GM10266 (cell line): ENCODE measurements around the gene ESR1.

Source experiments
- DNase-seq: peaks from one replicate; pipeline ENCODE4 v3.0.0; 2012; ENCODE audit errors: extremely low spot score
- TF ChIP-seq, protein P1 (sequence below): IDR thresholded peaks from 2 replicates; pipeline ENCODE4 v1.5.1; 2012; ENCODE audit warnings: mild to moderate bottlenecking, low read depth; ENCODE audit not compliant: control insufficient read depth, insufficient read depth; ENCODE audit errors: missing control alignments

Gene ESR1

GRCh38 chr6:152046118-152046517 lies 238.6 kb downstream of the ESR1 start:
- no peak for DNase-seq
- TF ChIP-seq, protein P1, sequence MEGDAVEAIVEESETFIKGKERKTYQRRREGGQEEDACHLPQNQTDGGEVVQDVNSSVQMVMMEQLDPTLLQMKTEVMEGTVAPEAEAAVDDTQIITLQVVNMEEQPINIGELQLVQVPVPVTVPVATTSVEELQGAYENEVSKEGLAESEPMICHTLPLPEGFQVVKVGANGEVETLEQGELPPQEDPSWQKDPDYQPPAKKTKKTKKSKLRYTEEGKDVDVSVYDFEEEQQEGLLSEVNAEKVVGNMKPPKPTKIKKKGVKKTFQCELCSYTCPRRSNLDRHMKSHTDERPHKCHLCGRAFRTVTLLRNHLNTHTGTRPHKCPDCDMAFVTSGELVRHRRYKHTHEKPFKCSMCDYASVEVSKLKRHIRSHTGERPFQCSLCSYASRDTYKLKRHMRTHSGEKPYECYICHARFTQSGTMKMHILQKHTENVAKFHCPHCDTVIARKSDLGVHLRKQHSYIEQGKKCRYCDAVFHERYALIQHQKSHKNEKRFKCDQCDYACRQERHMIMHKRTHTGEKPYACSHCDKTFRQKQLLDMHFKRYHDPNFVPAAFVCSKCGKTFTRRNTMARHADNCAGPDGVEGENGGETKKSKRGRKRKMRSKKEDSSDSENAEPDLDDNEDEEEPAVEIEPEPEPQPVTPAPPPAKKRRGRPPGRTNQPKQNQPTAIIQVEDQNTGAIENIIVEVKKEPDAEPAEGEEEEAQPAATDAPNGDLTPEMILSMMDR, result no peak

GRCh38 chr6:152048921-152049320 lies 241.4 kb downstream of the ESR1 start:
- no peak for DNase-seq
- TF ChIP-seq, protein P1, result no peak

GRCh38 chr6:152049502-152049901 lies 242.0 kb downstream of the ESR1 start:
- no peak for DNase-seq
- TF ChIP-seq, protein P1, result no peak

GRCh38 chr6:152050451-152051195 lies 243.1 kb downstream of the ESR1 start:
- TF ChIP-seq, protein P1, result no peak

GRCh38 chr6:152052061-152052460 lies 244.6 kb downstream of the ESR1 start:
- TF ChIP-seq, protein P1, result no peak
- DNase-seq, result no peak

More at GRCh38 chr6:152050451-152051195, 243.1 kb downstream of the ESR1 start:
- DNase-seq, result no peak

- TF ChIP-seq, protein P1, result no peak
- no peak for DNase-seq
Observed at GRCh38 chr6:152053332-152053731, 245.8 kb downstream of the ESR1 start.

- no peak for DNase-seq
- TF ChIP-seq, protein P1, result no peak
Observed at GRCh38 chr6:152054441-152054840, 247.0 kb downstream of the ESR1 start.
